GM18873 (cell line): Measurements from ENCODE around the gene JMJD8.

Experiments used
- ATAC-seq: cut with Tn5 transposase; IDR thresholded peaks from one replicate; pipeline ENCODE4 v1.9.1; 2021; ENCODE audit warnings: mild to moderate bottlenecking, moderate library complexity, moderate number of reproducible peaks; ENCODE audit not compliant: unreplicated experiment, low FRiP score

JMJD8 gene, protein sequence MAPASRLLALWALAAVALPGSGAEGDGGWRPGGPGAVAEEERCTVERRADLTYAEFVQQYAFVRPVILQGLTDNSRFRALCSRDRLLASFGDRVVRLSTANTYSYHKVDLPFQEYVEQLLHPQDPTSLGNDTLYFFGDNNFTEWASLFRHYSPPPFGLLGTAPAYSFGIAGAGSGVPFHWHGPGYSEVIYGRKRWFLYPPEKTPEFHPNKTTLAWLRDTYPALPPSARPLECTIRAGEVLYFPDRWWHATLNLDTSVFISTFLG

DNA sequence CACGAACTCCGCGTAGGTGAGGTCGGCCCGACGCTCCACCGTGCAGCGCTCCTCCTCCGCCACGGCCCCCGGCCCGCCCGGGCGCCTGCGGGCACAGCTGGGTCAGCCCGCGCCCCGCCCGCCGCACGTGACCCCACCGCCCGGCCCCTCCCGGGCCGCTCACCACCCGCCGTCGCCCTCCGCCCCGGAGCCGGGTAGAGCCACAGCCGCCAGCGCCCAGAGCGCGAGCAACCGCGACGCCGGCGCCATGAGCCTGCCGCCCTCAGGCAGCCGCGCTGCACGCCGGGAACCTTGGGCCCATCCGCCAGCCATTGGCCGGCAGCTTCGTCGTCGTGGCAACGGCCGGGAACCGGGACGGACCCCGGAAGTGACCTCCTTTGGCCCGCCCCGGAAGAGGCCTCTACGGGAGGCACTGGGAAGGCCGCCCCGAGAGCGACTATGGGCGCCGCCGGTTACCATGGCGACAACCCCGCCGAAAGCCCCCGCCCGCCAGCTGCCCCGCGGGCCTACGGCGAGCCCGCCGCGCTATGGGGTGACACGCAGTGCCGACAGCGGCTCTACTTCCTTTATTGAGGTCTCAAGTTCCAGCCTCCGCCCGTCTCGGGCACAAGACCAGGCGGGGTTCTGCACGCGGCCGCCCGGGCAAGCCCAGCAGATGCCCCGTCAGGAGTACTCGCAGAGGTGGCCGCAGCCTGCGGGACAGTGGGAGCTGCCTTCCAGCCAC, at the start of gene JMJD8:
Gene JMJD8, minus strand, starts transcription at position 264 of the 724 bp plus-strand sequence. Its CDS starts 15 bp downstream, at position 249.
- ATAC-seq = peak; percentile 64

DNA sequence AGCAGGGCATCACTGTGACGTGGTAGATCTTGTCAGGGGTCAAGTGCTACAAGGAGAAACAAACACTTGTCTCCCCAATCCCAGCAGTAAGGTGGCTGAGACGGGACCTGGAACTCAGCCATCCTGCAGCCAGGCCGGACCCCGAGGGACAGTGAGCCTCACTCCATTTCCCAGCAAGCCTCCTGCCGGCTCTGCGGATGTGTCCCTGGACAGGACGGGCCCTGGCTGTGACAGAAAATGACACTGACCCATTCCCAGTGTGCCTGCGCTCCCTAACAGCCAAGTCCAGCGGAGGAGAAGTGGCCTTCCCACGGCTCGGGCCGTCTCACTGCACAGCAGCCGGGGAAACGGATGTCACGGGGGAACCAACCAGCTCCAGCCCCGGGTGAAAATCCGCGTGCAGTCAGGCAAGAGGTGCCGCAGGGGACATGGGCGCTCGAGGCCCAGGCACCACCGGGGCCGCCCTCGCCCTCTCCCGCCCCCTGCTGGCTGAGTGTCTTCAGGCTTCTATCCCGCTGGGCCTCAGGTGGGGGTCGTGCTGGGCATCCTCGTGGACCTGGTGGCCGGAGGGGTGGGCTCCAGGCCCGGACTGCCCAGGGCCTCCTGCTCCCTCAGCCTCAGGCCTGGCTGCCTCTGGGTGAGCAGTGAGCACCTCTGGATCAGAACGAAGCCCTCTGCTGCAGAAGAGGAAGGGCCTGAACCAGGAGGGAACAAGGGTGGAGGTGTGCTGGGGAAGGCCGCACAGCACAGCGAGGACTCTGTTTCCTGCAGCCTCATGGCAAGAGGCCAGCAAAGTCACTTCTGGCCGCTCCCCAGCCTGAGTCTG, 49.5 kb upstream of the JMJD8 start:
- no peak for ATAC-seq

DNA sequence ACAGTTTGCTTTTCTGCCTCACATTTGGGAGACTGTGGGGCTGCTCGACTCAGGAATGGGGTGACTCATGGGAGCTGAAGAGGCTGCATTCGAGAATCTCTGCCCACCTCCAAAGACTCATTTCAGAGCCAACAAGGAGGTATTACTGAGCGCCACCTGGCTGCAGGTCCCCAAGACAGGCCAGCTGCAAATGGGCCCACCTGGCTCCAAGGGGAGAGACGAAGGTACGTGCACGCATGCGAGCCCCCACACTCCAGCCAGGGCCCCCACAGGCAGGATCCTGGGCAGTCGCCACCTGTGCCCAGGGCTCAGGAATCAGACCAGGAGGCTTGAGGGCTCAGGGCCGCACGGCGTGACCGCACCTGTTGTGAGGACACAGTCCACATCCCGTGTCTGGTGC, 48.8 kb upstream of the JMJD8 start:
- no peak for ATAC-seq

DNA sequence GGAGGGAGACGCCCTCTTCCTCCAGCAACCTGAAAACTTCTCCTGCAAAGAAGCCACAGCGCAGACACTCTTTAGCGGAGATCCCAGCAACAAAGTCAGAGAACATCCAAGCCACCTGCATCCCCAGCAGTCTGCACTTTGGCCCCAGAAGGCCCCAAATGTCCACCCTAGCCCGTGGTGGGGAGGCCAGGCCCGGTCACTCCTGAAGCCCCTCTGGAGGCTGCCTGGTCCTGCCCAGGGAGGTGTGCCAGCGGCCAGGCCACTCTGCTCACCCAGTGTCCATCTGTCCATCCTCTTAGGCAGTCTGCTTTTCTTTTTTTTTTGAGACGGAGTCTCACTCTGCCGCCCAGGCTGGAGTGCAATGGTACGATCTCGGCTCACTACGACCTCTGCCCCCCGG, 48.2 kb upstream of the JMJD8 start:
- ATAC-seq = no peak

DNA sequence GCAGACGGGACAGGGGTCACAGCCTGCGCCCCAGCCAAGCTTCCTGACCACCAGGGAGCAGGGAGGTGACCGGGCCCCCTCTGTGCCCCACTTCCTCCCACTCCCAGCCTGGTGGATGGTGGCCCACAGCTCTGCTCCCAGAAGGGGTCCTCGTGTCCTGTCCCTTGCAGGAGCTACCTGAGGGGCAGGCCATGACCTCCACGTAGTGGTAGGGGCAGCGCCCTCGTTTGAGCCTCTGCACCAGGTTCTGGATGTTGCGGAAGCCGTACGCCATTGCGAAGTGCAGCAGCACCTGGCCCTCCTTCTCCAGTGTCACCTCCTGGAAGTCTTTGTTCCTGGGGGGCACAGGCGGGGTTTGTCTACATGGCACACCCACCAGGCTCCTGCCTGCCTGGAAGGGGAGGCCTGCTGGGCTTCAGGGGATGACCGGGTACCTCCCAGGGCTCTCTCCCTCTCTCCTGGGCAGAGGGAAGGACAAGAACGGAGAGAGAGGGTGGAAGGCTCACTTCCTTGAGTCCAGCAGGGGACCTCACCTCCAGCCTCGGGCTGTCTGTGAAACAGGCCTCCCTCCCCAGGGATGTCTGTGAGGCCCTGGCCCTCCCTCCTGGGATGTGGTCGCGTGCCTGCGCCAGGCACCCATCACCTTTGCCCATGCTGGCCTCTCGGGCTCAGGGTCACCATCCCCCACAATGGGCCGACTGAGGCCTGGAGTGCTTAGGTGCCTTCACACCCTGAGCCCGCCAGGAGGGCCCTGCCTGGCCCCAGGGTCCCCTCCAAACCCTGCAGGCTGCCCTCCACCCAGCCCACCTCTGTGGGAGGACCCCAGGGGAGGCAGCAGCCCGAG, 46.8 kb upstream of the JMJD8 start:
- ATAC-seq = no peak

DNA sequence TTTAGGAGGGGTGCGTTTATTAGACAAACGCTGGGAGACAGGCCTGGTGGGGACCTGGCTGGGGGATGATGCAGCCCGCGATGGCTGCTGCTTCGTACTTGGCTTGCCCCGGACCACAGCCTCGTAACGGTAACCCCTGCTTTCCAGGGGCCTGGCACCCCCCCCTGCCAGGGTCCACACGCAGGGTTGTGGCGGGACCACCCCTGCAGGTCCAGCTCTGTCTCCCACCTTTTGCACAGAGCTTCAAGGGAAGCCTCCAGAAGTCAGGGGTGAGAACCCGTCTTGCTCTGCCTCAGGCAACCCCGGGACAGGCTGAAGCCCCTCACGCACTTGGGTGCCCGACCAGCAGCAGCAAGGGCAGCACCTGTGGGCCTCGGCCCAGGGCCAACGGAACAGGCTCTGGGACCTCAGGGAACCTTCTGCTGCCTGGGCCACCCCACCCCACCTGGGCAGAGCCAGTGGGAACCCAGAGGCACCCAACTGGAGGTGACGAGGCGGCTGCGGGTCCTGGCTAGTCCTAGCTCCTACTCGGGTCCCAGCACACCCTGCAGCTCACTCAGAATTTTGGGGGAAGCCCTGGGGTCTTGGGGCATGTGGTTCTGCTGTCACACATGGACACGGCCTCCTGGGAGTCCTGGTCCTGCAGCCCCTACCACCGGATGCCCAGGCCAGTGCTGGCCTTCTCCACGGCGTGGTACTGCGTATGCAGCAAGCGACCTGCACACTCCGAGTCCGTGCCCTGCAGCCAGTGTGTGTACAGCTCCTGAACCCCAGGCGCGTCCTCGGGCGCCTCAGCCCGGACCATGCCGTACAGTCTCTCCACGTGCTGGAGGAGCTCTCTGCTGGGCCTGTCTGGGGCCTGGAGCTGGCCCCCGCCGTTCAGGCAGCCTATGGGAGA, 45.9 kb upstream of the JMJD8 start:
- no peak for ATAC-seq

DNA sequence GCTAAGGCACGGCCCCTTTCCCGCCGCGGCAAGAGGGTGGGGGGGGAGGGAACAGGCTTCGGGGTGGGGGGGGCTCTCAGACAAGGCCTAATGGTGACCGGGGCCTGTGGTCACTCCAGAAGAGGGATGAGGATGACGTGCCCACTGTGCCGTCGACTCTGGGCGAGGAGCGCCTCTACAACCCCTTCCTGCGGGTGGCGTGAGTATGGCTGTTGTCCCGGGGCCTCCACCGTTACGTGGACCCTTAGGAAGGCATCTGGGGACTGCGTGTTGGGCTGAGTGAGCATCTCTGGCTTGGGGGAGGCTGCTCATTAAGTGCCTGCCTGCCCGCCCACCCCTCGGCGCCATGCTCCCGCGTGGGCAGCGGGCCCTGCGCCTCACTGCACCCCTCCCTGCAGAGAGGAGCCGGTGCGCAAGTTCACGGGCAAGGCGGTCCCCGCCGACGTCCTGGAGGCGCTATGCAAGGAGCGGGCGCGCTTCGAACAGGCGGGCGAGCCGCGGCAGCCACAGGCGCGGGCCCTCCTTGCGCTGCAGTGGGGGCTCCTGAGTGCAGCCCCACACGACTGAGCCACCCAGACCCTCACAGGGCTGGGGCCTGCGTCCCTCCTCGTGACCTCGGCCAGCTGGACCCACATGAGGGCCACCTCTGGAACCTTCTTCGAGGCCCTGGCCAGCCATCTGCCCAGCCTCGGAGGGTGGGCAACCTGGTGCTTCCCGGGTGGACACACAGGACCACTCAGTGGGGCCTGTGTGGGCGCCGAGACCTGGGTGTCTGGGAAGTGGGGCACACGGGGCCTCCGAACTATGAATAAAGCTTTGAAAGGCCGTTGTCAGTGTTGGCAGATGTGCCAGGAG, 45.0 kb upstream of the JMJD8 start:
- ATAC-seq = no peak

DNA sequence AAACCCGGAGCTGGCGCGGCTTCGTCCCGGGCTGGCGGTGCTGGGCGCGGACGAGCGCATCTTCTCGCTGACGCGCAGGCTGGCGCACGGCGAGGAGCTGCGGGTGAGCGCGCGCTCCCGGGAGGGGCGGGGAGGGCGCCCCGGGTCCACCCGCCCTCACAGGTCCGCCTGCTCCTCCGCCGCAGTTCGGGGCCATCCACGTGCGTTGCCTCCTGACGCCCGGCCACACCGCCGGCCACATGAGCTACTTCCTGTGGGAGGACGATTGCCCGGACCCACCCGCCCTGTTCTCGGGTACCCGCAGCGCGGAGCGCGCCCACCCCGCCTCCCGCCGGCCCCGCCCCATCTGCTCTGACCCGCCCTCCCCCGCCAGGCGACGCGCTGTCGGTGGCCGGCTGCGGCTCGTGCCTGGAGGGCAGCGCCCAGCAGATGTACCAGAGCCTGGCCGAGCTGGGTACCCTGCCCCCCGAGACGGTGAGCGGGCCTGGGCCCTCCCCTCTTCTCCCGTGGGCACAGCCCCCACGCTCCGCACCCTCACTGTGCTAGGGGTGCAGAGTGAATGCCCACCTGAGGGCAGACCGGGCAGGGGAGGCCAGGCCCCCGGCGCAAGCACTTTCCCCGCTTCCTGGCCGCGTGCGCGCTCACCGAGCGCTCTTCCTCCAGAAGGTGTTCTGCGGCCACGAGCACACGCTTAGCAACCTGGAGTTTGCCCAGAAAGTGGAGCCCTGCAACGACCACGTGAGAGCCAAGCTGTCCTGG, 44.2 kb upstream of the JMJD8 start:
- no peak for ATAC-seq

DNA sequence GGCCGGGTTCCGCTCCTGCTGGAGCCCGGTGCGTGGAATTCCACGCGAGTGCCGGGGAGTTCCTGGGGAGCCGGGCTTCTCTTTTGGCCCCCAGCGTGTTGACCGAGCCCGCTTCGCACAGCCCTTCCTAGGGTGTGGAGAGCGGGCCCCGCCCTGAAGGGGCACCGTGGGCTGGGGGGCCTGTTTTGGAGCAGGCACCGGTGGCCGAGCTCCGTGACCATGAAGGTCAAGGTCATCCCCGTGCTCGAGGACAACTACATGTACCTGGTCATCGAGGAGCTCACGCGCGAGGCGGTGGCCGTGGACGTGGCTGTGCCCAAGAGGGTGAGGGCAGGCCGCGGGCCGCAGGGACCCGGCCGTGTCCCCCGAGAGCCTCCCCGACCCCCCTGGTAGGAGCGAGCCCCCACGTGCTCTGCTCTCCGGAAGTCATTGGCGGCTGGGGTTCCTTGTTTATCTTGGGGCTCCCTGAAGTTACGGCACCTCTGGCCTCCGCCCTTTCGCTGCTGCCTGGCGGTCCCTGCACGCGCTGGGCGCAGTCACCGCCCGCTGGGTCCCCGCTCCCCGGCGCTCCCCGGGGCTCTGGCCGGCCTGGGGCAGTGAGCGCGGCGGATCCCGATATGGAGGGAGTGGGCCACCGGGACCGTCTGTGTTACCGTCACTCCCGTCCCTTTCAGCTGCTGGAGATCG, 43.3 kb upstream of the JMJD8 start:
- no peak for ATAC-seq

DNA sequence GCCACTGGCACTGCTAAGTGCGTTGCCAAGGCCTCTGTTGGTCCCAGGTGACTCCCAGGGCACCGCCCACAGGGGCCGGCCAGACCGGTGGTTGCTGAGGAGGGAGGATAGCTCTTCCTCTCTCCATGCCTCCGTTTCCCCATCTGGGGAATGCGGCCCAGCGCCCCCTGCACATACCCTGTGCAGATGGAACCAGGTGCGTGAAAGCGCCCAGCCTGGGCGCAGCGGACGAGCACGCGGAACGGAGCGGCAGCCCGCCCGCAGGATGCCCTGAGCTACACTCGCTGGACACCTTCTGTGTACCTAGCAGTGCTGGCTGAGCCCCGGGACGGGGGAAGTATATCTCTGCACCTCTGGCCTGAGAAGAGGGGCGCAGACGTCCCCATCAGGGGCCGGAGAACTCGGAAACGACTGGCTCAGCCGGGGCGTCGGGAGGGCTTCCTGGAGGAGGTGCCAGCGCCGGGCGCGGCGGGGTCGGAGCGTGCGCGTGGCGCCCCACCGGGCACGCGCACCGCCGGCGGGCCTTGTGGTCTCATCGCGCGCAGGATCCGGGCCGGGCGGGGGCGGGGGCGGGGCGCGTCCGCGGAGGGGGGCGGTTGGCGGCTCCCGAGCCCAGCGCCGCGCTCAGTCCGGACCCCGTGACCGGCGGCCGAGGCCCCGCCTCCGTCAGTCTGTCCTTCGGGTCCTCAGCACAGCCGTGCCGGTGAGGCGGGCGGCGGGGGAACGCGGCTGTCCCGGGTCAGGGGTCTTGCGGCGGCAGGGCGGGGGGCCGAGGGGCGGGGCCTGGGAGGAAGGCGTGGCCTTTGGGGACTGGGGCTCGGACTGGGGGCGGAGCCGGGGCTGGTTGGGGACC, 42.5 kb upstream of the JMJD8 start, which contains the start of the genes CCDC78 and HAGHL:
Gene CCDC78, minus strand, starts transcription at position 6 of the 853 bp plus-strand sequence. CDS start 76 bp downstream, outside the sequence.
Gene HAGHL, plus strand, starts transcription at position 669 of the 853 bp plus-strand sequence. CDS start 404 bp downstream, outside the sequence.
- no peak for ATAC-seq

DNA sequence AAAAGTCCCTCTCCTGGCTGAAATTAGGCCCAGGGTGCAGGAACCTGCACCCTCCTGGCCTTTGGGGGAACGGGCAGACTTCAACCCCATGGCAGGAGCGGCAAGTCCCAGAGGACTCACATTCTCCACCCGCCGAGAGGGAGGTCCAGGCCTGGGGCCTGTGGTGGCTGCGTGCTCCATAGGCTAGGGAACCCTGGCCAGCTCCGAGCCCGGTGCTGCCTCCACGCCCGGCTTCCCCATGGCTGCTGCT, 42.0 kb upstream of the JMJD8 start:
- no peak for ATAC-seq

DNA sequence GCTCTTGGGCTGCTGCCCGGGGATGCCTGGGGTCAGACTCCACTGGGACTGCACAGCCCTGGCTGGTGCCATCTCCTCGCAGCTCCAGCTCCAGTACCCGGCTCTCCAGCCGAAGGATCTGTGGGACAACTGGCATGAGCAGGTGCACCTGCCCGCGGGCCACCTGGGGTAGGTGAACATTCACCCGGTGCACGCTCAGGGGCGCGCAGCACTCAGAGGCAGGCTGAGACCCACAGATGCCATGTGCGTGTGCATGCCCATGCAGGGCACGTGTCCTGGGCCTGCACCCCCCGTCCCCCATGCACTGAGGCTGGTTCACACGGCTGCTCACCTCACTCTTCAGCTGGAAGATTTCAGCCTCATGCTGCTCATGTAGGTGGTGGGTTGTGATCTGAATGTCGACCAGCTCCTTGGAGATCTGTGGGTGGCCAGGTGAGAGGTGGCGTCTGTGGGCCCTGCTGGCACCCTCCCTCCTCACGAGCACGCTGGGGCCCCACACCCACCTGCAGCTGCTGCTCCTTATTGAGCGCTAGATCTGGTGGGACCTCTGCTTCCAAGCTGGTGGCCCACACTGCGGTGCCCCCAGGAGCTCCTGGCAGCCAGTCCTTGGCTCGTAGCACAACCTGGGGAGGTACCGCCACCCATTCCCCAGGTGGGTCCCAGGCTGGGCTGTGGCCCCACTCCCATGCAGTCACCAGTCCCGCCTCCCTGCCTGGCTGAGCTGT, 41.5 kb upstream of the JMJD8 start:
- ATAC-seq = no peak

DNA sequence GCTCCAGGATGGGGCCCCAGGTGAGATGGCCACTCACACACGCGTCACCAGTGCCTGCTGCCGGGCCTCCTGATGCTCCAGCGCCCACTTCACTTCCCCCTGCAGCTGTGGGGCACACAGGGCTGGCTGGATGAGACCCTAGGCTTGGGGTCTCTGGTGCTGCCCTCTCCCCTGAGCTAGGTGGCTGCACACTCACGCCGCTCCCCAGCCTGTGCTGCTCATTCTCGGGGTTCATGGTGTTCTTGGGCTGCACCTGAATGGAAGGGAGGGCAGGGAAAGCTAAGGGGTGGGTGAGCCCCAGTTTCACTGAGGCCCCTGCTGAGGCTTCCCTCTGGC, 40.9 kb upstream of the JMJD8 start:
- no peak for ATAC-seq

DNA sequence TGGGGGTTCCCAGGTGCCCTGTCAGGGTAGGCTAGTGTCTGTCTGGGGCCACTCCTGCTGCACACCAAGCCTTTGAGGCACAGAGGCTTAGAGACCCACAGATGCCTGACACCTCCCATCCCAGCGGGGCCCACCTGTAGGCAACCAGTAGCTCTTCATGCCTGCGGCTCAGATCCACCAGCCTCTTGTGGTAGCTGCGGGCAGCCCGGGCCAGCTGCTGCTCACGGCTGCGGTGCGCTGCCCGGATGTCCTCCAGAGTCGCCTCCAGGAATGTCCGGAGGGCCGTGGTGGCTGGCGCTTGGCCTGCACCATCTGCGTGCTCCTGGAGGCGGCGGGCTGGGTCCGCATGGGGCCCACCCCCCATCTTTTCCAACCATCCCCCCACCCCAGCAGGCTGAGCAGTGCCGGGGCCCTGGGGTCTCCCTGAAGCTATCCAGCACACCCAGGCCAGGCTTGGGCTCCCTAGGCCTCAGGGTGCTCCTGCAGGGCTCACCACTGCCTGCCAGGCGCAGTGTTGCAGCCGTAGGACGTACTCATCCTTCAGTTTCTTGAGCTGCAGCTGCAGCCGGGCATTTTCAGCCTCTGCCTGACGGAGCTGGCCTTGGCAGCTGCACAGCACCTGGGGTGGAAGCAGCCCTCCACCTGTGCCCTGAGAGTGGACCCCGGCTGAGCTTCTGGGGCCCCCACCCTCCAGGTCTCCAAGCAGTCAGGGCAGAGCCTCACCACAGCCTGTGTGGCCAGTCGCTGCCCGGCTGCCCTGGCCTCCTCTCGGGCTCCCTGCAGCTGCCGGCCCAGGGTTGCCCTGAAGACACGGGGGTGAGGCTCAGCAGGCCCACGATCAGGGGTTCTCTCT, 40.3 kb upstream of the JMJD8 start:
- ATAC-seq = no peak

DNA sequence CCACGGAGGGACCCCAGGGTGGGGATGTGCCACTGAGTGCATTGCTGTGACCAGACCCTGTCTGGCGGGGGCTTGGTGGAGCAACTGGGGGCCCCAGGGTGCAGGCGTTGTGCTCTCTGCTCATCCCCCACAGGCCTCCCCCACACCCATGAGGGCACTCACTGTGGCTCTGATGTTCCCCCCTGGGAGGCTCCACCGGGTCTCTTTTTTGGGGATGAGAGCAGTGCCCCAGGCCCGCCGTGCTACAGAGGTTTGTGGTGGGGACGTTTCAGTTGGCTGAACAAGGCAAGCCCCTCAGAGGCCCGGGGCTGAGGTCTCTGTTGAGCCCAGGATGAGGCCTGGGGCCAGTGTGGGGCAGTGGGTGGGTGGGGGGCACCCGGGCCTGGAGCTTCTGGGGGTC, 39.6 kb upstream of the JMJD8 start:
- no peak for ATAC-seq
